Measurements from ENCODE around the gene CGRRF1.

The CGRRF1 gene

GRCh38 chr14:54574528-54574927 is 64.8 kb downstream of the CGRRF1 start:
- no peak for ATAC-seq (replicated peaks; ENCODE audit: extremely low read depth, poor library complexity, severe bottlenecking)
- DNase-seq (ENCODE audit: low spot score in 2 of 2): no peak
- H3K36me3 Mint-ChIP-seq (ENCODE audit: insufficient read depth): peaks cover 4% of the 10 kb centered on the region

GRCh38 chr14:54577494-54577893 is 67.8 kb downstream of the CGRRF1 start:
- Mint-ChIP-seq H3K27me3 (peaks cover 52% of the 10 kb centered on the region), H3K27ac (ENCODE audit: low read depth) (no peak overlapping the region), H3K4me3 (no peak overlapping the region), H3K36me3 (ENCODE audit: insufficient read depth) (peaks cover 4% of the 10 kb centered on the region), H3K4me1 (no peaks in the 10 kb centered on the region), H3K9me3 (peaks cover under 1% of the 10 kb centered on the region)
- ATAC-seq (replicated peaks; ENCODE audit: extremely low read depth, poor library complexity, severe bottlenecking) (no peak), DNase-seq (ENCODE audit: low spot score in 2 of 2) (no peak)

More at GRCh38 chr14:54574528-54574927, 64.8 kb downstream of the CGRRF1 start:
- Mint-ChIP-seq H3K4me3 (no peak overlapping the region), H3K27me3 (peaks cover 73% of the 10 kb centered on the region), H3K27ac (ENCODE audit: low read depth) (no peak overlapping the region), H3K4me1 (no peaks in the 10 kb centered on the region), H3K9me3 (peaks cover 8% of the 10 kb centered on the region)

GRCh38 chr14:54577977-54578376 is 68.3 kb downstream of the CGRRF1 start:
- Mint-ChIP-seq H3K4me3 (no peak overlapping the region), H3K27ac (ENCODE audit: low read depth) (no peak overlapping the region), H3K36me3 (ENCODE audit: insufficient read depth) (peaks cover 4% of the 10 kb centered on the region), H3K9me3 (no peaks in the 10 kb centered on the region), H3K27me3 (peaks cover 50% of the 10 kb centered on the region), H3K4me1 (no peaks in the 10 kb centered on the region)
- ATAC-seq (replicated peaks; ENCODE audit: extremely low read depth, poor library complexity, severe bottlenecking) (no peak), DNase-seq (ENCODE audit: low spot score in 2 of 2) (no peak)

GRCh38 chr14:54579621-54580020 is 69.9 kb downstream of the CGRRF1 start:
- peaks cover 4% of the 10 kb centered on the region for H3K36me3 Mint-ChIP-seq (ENCODE audit: insufficient read depth)
- no peaks in the 10 kb centered on the region for H3K4me1 Mint-ChIP-seq
- no peak overlapping the region for H3K4me3 Mint-ChIP-seq
- H3K27ac Mint-ChIP-seq (ENCODE audit: low read depth): no peak overlapping the region
- DNase-seq (ENCODE audit: low spot score in 2 of 2): no peak
- H3K27me3 Mint-ChIP-seq: peaks cover 33% of the 10 kb centered on the region
- ATAC-seq (replicated peaks; ENCODE audit: extremely low read depth, poor library complexity, severe bottlenecking): no peak
- H3K9me3 Mint-ChIP-seq: no peaks in the 10 kb centered on the region

- H3K4me3 Mint-ChIP-seq: no peak overlapping the region
- H3K27me3 Mint-ChIP-seq: peaks cover 27% of the 10 kb centered on the region
- ATAC-seq (replicated peaks; ENCODE audit: extremely low read depth, poor library complexity, severe bottlenecking) (no peak), DNase-seq (ENCODE audit: low spot score in 2 of 2) (no peak)
- H3K27ac Mint-ChIP-seq (ENCODE audit: low read depth): no peak overlapping the region
- H3K4me1 Mint-ChIP-seq: no peaks in the 10 kb centered on the region
- H3K36me3 Mint-ChIP-seq (ENCODE audit: insufficient read depth): peaks cover 4% of the 10 kb centered on the region
- H3K9me3 Mint-ChIP-seq: no peaks in the 10 kb centered on the region
Measured at GRCh38 chr14:54580933-54581332, 71.2 kb downstream of the CGRRF1 start.

- H3K9me3 Mint-ChIP-seq: no peaks in the 10 kb centered on the region
- DNase-seq (ENCODE audit: low spot score in 2 of 2): no peak
- no peaks in the 10 kb centered on the region for H3K36me3 Mint-ChIP-seq (ENCODE audit: insufficient read depth)
- no peak overlapping the region for H3K4me3 Mint-ChIP-seq
- no peaks in the 10 kb centered on the region for H3K4me1 Mint-ChIP-seq
- peaks cover 27% of the 10 kb centered on the region for H3K27me3 Mint-ChIP-seq
- no peak overlapping the region for H3K27ac Mint-ChIP-seq (ENCODE audit: low read depth)
- no peak for ATAC-seq (replicated peaks; ENCODE audit: extremely low read depth, poor library complexity, severe bottlenecking)
Measured at GRCh38 chr14:54582334-54582733, 72.6 kb downstream of the CGRRF1 start.

- ATAC-seq (replicated peaks; ENCODE audit: extremely low read depth, poor library complexity, severe bottlenecking): no peak
- no peaks in the 10 kb centered on the region for H3K36me3 Mint-ChIP-seq (ENCODE audit: insufficient read depth)
- H3K27ac Mint-ChIP-seq (ENCODE audit: low read depth): no peak overlapping the region
- H3K9me3 Mint-ChIP-seq: no peaks in the 10 kb centered on the region
- peaks cover 38% of the 10 kb centered on the region for H3K27me3 Mint-ChIP-seq
- H3K4me3 Mint-ChIP-seq: no peak overlapping the region
- DNase-seq (ENCODE audit: low spot score in 2 of 2): no peak
- H3K4me1 Mint-ChIP-seq: no peaks in the 10 kb centered on the region
Measured at GRCh38 chr14:54584097-54584496, 74.4 kb downstream of the CGRRF1 start.

GRCh38 chr14:54585214-54585613 is 75.5 kb downstream of the CGRRF1 start:
- H3K27ac Mint-ChIP-seq (ENCODE audit: low read depth): no peak overlapping the region
- no peaks in the 10 kb centered on the region for H3K36me3 Mint-ChIP-seq (ENCODE audit: insufficient read depth)
- DNase-seq (ENCODE audit: low spot score in 2 of 2) (no peak), ATAC-seq (replicated peaks; ENCODE audit: extremely low read depth, poor library complexity, severe bottlenecking) (no peak)
- H3K27me3 Mint-ChIP-seq: peaks cover 49% of the 10 kb centered on the region
- H3K4me3 Mint-ChIP-seq: no peak overlapping the region
- H3K9me3 Mint-ChIP-seq: no peaks in the 10 kb centered on the region
- H3K4me1 Mint-ChIP-seq: no peaks in the 10 kb centered on the region
